ENCODE measurements around the gene MACROD2.

MACROD2 gene

DNA sequence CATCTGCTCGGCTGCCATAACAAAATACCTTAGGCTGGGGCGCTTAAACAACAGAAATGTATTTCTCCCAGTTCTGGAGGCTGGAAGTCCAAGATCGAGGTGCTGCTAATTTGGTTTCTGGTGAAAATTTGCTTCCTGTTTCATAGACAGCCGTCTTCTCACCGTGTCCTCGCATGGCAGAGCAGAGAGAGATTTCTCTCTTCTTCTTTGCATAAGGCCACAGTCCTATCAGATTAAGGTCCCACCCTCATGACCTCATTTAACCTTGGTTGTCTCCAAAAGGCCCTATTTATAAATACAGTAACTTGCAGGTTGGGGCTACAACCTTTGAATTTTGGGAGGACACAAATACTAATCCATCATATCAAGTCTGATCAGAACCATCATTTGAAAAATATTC, 2033.6 kb downstream of the MACROD2 start:
- TF ChIP-seq ZNF274 (IDR thresholded peaks at IDR 0.05; ENCODE audit: low read depth, low read length): no peak

DNA sequence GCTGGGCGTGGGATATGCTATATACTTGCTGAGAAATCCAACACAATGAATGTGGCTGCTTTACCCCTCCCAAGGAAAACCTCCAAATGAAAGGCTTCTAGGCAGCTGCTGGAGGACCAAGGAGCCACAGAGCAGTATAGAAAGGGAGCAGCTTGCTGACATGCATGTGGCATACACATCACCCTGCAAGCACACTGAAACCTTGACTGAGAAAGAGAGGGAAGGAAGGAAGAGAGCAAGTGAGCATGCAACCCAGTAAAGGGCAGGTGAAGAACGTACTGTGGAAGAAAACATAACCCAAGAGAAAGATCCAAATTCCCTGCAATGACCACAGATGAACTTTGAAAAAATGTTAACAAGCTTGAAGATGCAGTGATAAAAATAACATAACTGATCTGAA, 2034.9 kb downstream of the MACROD2 start:
- TF ChIP-seq ZNF274 (IDR thresholded peaks at IDR 0.05; ENCODE audit: low read depth, low read length): no peak
- H3K4me3 ChIP-seq (ENCODE audit: low read length): no peak overlapping the region

More for the DNA sequence above, 2033.6 kb downstream of the MACROD2 start:
- no peak overlapping the region for H3K4me3 ChIP-seq (ENCODE audit: low read length)

DNA sequence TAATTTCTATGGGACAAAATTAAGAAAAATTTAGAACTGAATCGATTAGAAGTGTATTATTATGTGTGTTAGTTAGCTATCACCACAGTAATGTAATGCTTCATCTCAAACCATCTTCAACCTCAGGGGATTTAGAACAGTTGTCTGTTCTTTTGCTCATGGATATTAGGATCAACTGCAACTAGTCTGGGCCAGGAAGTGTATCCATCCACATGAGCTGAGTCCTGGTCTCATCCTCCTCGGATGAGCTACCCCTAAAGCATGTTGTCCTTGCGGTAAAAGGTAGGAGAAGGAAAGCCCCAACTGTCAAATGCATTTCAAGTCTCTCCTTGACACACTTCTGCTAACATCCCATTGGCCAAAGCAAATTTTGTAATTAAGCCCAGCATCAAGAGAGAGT, 2040.3 kb downstream of the MACROD2 start:
- no peak overlapping the region for H3K4me3 ChIP-seq (ENCODE audit: low read length)
- TF ChIP-seq ZNF274 (IDR thresholded peaks at IDR 0.05; ENCODE audit: low read depth, low read length): no peak

DNA sequence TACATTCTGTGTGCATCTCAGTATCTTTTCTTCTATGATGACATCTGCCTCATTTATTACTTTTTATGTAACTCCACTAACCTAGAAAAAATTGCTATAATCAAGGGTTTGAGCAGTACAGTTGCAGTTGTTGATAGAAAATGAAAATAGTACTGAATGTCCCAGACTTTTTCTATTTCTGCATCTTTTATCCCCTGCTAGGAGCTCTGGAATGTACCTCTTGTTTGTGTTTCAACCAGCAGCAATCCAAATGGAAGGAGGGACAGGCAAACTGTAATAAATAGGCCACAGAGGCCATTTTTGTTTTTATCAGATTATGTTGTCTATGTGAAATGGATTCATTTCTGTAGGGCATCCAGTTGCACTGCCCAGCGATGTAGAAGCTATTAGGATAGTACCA, 2041.0 kb downstream of the MACROD2 start:
- no peak for TF ChIP-seq ZNF274 (IDR thresholded peaks at IDR 0.05; ENCODE audit: low read depth, low read length)
- H3K4me3 ChIP-seq (ENCODE audit: low read length): no peak overlapping the region

DNA sequence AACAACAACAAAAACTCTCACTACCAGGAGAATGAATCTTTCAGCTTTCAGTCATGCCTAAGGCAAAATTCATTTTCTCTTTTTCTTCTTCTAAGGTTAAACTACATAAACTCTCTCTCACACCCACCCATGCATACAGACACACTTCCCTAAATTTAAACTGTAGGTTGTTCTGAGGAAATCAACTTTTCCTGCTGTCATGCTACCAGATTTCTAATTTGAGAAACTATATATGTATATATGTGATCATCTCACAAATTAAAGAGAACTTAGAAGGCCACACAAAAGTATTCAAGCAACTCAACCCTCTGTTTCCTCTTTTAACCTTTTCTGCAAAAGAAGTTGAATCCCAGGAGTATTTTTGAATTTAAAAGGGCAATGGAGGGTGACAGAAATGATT, 2045.4 kb downstream of the MACROD2 start:
- no peak overlapping the region for H3K4me3 ChIP-seq (ENCODE audit: low read length)

DNA sequence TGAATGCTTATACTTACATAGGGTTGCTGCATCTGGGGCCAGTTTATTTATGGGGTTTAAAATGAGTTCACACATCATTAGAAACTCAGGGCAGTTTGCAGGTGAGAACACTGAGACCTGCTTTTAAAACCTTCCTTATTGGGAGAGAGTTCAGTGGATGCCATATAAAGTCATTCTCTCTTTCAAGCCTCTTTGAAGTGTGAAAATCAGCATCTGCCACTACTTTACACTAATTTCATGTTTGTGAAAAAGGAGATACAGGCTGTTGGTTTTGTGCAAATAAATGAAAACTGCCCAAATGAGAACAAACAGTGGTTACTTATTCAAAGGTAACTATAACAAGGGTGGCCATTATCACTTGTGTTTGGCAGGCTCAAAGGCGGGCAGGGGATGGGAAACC, 2047.4 kb downstream of the MACROD2 start:
- no peak for TF ChIP-seq ZNF274 (IDR thresholded peaks at IDR 0.05; ENCODE audit: low read depth, low read length)
- no peak overlapping the region for H3K4me3 ChIP-seq (ENCODE audit: low read length)

More for the DNA sequence above, 2045.4 kb downstream of the MACROD2 start:
- TF ChIP-seq ZNF274 (IDR thresholded peaks at IDR 0.05; ENCODE audit: low read depth, low read length): no peak

DNA sequence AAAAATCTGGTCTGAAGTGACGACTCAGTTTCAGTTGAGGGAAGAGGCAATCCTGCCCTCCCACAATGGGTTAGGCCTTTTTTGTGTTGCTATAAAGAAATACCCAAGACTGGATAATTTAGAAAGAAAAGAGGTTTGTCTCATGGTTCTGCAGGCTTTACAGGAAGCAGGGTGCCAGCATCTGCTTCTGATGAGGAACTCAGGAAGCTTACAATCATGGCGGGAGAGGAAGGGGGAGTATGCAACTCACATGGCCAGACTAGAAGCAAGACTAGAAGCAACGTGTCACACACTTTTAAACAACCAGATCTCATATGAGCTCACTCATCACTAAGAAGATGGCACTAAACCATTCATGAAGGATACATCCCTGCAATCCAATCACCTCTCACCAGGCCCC, 2048.6 kb downstream of the MACROD2 start:
- no peak overlapping the region for H3K4me3 ChIP-seq (ENCODE audit: low read length)
- no peak for TF ChIP-seq ZNF274 (IDR thresholded peaks at IDR 0.05; ENCODE audit: low read depth, low read length)

DNA sequence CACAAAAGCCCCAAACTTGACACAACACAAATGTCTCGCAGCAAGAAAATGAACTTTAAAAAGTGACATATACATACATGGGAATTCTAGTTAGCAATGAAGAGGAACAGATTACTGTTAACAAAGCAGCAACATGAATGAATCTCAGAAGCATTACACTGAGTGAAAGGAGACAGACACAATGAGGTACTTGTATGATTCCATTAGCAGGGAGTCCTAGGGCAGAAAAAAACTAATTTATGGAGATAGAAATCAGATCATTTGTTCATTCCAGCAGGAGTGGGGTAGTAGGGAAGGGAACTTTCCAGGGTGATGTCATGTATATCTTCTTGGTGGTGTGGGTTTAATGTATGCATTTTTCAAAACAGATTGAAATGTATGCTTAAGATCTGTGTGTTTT, 2053.6 kb downstream of the MACROD2 start:
- no peak for TF ChIP-seq ZNF274 (IDR thresholded peaks at IDR 0.05; ENCODE audit: low read depth, low read length)
- no peak overlapping the region for H3K4me3 ChIP-seq (ENCODE audit: low read length)

DNA sequence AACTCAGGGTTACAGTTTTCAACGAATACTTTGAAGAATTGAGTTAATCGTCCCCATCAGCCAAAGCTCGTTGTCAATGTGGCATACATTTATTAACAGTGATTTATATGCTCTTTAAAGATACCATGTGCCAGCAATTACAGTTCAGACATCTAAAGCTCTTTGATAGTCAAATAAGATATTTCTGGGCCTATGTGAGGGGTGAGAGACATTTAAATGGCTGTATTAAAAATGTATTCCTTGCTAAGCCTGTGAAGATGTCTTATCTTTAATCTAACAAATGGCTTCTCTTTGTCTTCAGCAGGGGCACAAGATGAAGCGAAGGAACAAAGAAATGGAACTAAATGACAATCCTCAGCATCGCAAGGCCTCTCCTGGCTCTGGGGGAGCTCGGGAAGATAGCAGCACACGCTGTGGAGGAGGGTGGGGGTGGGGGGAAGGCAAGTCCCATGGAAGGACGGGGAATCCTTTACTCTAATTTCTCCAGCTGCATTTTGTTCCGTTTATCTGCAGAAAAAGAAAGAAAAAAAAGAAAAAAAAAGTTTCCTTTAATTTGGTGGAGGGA, 2054.3 kb downstream of the MACROD2 start:
- no peak for TF ChIP-seq ZNF274 (IDR thresholded peaks at IDR 0.05; ENCODE audit: low read depth, low read length)
- H3K4me3 ChIP-seq (ENCODE audit: low read length): no peak overlapping the region

DNA sequence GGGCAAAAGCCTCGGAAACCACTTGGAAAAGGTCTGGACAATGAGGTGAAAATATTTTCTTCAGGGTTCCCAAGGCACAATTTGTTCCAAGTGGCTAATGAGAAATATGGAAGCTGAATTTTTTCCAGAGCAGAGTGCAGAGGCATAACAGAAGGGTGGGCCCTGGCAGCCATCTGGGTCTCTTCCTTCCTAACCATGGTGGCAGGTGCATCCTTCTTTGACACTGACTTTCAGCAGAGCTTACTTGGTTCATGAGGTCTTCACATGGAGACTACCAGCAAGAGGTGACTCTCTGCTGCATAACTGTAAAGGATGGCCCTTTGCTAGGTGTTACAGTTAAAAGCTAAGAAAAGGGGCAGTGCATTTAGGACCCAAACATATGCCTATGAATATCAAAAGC, 2055.1 kb downstream of the MACROD2 start:
- no peak for TF ChIP-seq ZNF274 (IDR thresholded peaks at IDR 0.05; ENCODE audit: low read depth, low read length)
- H3K4me3 ChIP-seq (ENCODE audit: low read length): no peak overlapping the region

DNA sequence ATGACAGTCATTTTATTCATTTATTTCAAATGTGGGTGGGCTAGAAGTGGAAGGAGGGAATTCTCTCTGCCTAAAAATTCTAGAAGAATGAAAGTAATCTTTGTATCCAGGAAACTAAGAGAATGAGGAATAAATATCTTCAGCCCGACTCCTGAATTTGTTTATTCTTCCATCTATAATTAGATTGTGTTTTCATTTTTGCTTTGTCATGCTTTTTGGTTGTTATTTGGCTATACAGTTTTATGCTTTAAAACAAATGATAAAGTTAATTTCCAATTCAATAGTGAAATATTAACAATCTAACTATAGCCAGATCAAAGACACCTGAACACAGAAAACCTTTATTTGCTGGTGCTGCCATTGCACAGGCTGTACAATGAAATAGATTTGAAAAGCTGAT, 2056.7 kb downstream of the MACROD2 start:
- no peak for TF ChIP-seq ZNF274 (IDR thresholded peaks at IDR 0.05; ENCODE audit: low read depth, low read length)
- H3K4me3 ChIP-seq (ENCODE audit: low read length): no peak overlapping the region

DNA sequence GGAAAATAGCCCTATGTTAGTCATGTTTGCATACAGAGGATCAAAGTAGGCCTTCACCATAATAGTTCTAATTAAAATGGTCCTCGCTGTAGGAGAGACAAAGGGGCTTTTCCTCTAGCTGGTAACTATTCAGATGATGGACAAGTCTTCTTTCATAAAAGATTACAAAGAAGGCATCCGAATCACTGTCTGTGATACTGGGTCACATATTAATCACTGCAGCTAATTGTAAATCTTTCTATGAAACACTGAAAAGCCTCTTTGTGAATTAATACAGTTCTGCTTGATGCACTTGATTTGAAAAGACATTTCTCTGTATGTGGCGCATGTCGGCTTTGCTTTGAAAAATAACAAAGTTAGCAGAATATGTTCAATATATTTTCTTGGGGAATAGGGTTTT, 2057.1 kb downstream of the MACROD2 start:
- no peak for TF ChIP-seq ZNF274 (IDR thresholded peaks at IDR 0.05; ENCODE audit: low read depth, low read length)
- H3K4me3 ChIP-seq (ENCODE audit: low read length): no peak overlapping the region

DNA sequence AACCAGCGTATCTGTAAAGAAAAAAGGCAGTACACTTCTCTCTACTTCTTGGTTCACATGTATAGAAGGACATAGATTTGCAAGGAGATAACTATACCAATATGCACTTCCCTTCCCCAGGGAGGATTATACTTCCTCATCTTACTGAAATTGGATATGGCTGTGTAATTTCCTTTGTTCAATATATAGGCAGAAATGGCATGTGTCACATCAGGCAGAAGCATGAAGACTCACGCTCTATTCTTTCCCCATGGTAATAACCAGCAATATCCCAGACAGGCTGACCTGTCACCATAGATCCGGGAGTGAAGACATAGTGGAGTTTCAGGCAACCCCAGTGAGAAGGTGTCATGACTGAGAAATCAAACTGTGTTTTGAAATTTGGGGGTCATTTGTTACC, 2059.7 kb downstream of the MACROD2 start:
- no peak for TF ChIP-seq ZNF274 (IDR thresholded peaks at IDR 0.05; ENCODE audit: low read depth, low read length)

DNA sequence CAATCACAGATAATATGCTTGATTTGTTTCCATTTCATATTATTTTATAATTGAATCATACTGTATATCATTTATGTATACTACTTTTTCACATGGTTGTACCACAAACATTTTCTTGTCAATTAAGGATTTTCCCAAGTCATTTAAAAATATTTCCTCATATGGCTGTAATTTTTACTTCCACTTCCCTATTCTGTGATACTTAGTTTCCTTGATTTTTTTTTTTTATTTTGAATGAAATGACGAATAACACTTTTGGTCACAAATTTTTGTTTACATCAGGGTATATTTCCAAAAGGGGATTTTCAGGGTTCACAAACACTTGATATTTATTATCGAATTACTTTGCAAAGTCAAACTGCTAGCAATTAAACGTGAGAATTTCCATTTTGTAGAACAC, 2062.3 kb downstream of the MACROD2 start:
- TF ChIP-seq ZNF274 (IDR thresholded peaks at IDR 0.05; ENCODE audit: low read depth, low read length): no peak
- no peak overlapping the region for H3K4me3 ChIP-seq (ENCODE audit: low read length)

More for the DNA sequence above, 2059.7 kb downstream of the MACROD2 start:
- H3K4me3 ChIP-seq (ENCODE audit: low read length): no peak overlapping the region

DNA sequence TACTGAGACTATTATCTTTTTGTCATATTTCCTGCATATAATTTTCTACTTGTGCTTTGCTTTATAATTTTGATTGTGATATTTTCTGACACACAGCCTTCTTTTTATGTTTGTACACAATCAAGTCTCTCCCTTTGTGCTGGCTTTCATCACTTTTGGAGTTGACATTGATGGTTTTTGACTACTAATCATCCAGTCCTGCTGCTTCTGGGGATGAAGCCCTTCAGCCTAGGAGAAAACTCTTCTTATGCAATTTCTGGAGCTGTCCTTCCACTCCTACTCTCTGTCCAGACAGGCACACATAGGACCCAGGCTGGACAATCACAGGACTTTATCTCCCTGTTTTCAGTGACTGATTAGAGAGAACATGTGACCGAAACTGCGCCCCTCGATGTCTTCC, 2063.0 kb downstream of the MACROD2 start:
- H3K4me3 ChIP-seq (ENCODE audit: low read length): no peak overlapping the region
- no peak for TF ChIP-seq ZNF274 (IDR thresholded peaks at IDR 0.05; ENCODE audit: low read depth, low read length)

DNA sequence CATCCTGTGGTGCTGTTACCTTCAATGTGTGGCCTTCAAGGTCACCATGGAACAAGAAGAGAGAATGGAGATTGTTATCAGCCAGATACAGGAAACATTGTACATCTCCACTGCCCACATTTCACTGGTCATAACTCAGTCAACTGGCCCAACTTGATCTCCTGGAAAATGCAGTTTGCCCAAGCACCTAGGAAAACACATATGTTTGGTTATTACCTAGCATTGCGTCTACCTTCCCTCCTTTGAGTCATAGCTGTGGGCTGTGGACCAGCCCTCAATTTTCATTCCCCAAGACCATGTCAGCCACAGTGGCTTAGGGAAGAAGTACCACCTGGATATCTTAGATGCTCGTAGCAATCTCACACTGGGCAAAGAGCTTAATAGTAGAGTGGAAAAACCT, 2064.5 kb downstream of the MACROD2 start:
- no peak overlapping the region for H3K4me3 ChIP-seq (ENCODE audit: low read length)
- no peak for TF ChIP-seq ZNF274 (IDR thresholded peaks at IDR 0.05; ENCODE audit: low read depth, low read length)

Measured in GM08714 (cell line).